Endothelial cell (in vitro differentiated cells): ENCODE results near the gene PPP1CA. TPM values are rescaled to one million over a fixed set of nuclear protein-coding genes. Genes with fewer than 3 reads are reported as not detected.

ENCODE experiments used
- DNase-seq: peaks from one replicate; pipeline ENCODE4 v3.0.0; 2021; ENCODE audit warnings: low spot score
- H3K27ac Mint-ChIP-seq: one replicate; pipeline ENCODE4 v1.8.0; 2021; ENCODE audit warnings: mixed read lengths, inconsistent platforms; ENCODE audit not compliant: unreplicated experiment
- H3K27me3 Mint-ChIP-seq: one replicate; pipeline ENCODE4 v1.8.0; 2021; ENCODE audit warnings: mild to moderate bottlenecking, moderate library complexity, mixed read lengths, inconsistent platforms; ENCODE audit not compliant: unreplicated experiment
- H3K36me3 Mint-ChIP-seq: one replicate; pipeline ENCODE4 v1.8.0; 2021; ENCODE audit warnings: mild to moderate bottlenecking, low read depth, mixed read lengths, inconsistent platforms; ENCODE audit not compliant: unreplicated experiment
- H3K4me1 Mint-ChIP-seq: one replicate; pipeline ENCODE4 v1.8.0; 2021; ENCODE audit warnings: mild to moderate bottlenecking, mixed read lengths, inconsistent platforms; ENCODE audit not compliant: unreplicated experiment
- H3K4me3 Mint-ChIP-seq: one replicate; pipeline ENCODE4 v1.8.0; 2021; ENCODE audit warnings: mild to moderate bottlenecking, mixed read lengths, inconsistent platforms; ENCODE audit not compliant: unreplicated experiment
- H3K9me3 Mint-ChIP-seq: one replicate; pipeline ENCODE4 v1.8.0; 2021; ENCODE audit warnings: mixed read lengths, inconsistent platforms; ENCODE audit not compliant: unreplicated experiment
- total RNA-seq: library from RNA; stranded (reverse); fragmentation: NEBNext Ultra II Directional; extraction: Animal tissue kit (Norgen Biotek cat#: 25700); gene quantifications from one replicate; pipeline ENCODE4 v1.2.1, GENCODE V29; 2021; ENCODE audit not compliant: unreplicated experiment
- TF ChIP-seq, protein P1 (sequence below): fragments of 200-600 bp; sonication (generic); IDR thresholded peaks from one replicate; pipeline ENCODE4 v1.5.0; 2021; ENCODE audit warnings: antibody characterized with exemption; ENCODE audit not compliant: unreplicated experiment

Gene PPP1CA
- total RNA-seq, 1 donor from 2014 or later, result 249 TPM

- TF ChIP-seq, protein P1, sequence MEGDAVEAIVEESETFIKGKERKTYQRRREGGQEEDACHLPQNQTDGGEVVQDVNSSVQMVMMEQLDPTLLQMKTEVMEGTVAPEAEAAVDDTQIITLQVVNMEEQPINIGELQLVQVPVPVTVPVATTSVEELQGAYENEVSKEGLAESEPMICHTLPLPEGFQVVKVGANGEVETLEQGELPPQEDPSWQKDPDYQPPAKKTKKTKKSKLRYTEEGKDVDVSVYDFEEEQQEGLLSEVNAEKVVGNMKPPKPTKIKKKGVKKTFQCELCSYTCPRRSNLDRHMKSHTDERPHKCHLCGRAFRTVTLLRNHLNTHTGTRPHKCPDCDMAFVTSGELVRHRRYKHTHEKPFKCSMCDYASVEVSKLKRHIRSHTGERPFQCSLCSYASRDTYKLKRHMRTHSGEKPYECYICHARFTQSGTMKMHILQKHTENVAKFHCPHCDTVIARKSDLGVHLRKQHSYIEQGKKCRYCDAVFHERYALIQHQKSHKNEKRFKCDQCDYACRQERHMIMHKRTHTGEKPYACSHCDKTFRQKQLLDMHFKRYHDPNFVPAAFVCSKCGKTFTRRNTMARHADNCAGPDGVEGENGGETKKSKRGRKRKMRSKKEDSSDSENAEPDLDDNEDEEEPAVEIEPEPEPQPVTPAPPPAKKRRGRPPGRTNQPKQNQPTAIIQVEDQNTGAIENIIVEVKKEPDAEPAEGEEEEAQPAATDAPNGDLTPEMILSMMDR, result no peak
- H3K9me3 Mint-ChIP-seq, result no peaks in the 10 kb centered on the region
- H3K4me1 Mint-ChIP-seq, result no peaks in the 10 kb centered on the region
- peaks cover 14% of the 10 kb centered on the region for H3K27me3 Mint-ChIP-seq
- no peaks in the 10 kb centered on the region for H3K36me3 Mint-ChIP-seq
- DNase-seq, result no peak
- H3K27ac Mint-ChIP-seq, result no peak overlapping the region
- H3K4me3 Mint-ChIP-seq, result no peak overlapping the region
These were observed 20.2 kb downstream of the PPP1CA start for GRCh38 chr11:67381244-67381972.

DNA sequence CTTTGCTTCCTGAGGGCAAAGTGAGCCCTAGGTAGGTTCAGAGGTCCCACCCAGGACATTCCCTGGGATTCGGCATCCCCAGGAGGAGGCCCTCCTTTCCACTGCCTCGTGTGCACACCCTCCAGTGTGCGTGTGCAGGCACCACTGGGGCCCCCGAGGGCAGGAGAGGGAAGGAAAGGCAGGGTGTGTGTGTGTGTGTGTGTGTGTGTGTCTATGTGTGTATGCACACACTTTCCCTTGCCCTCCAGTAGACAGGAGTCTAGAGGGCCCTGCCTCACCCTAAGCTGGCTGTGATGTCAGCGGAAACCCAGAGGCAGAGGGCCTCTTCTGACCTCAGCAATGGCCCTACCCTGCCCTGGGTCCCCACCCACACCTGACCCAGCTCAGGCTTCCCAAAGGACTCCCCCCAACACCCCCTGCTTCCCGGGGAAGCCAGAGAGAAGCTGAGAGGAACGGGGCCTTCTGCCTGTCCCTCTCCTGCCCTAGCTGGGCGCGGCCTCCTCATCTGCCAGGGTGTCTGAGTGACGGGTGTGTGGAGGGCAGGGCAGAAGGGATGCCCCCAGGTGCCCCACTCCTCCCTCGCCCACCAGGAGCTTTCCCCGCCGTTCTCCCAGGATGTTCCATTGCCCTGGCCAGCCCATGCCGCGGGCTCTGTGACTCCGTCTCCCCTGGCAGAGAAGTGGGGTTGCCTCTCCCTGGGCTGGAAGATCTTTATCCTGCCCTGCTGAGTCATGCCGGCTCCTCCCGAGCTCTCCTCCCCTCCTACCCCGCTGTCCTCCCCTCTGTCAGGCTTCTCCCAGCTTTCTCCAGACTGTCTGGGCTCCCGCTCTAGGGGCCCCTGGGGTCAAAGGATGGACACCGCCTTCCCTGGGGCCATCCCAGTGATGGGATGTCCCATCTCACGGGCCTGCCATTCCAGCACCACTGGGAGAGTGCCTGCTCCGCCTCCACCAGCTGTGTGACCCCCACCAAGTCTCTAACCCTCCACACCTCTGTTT, 22.3 kb downstream of the PPP1CA start:
- TF ChIP-seq, protein P1, result no peak
- Mint-ChIP-seq H3K4me3 (no peak overlapping the region), H3K9me3 (no peaks in the 10 kb centered on the region), H3K4me1 (peaks cover 12% of the 10 kb centered on the region), H3K27me3 (peaks cover 17% of the 10 kb centered on the region), H3K27ac (no peak overlapping the region), H3K36me3 (no peaks in the 10 kb centered on the region)
- no peak for DNase-seq

GRCh38 chr11:67378544-67378943, 23.1 kb downstream of the PPP1CA start:
- Mint-ChIP-seq H3K9me3 (no peaks in the 10 kb centered on the region), H3K27ac (no peak overlapping the region), H3K36me3 (no peaks in the 10 kb centered on the region)

GRCh38 chr11:67376873-67377808, 24.5 kb downstream of the PPP1CA start:
- Mint-ChIP-seq H3K4me3 (no peak overlapping the region), H3K4me1 (peaks cover 19% of the 10 kb centered on the region), H3K36me3 (no peaks in the 10 kb centered on the region), H3K9me3 (no peaks in the 10 kb centered on the region), H3K27me3 (peaks cover 14% of the 10 kb centered on the region), H3K27ac (no peak overlapping the region)
- TF ChIP-seq, protein P1, result no peak
- no peak for DNase-seq

More at GRCh38 chr11:67378544-67378943, 23.1 kb downstream of the PPP1CA start:
- DNase-seq, result no peak
- TF ChIP-seq, protein P1, result no peak
- Mint-ChIP-seq H3K4me1 (peaks cover 17% of the 10 kb centered on the region), H3K27me3 (peaks cover 20% of the 10 kb centered on the region), H3K4me3 (no peak overlapping the region)
